Measurements from ENCODE around the gene RALBP1. TPM values are rescaled to one million over a fixed set of nuclear protein-coding genes. Genes with fewer than 3 reads are reported as not detected.

Gene RALBP1
- total RNA-seq, 4 donors from 2014 or later = 28.9 to 49.5 (median 36.6) TPM

DNA sequence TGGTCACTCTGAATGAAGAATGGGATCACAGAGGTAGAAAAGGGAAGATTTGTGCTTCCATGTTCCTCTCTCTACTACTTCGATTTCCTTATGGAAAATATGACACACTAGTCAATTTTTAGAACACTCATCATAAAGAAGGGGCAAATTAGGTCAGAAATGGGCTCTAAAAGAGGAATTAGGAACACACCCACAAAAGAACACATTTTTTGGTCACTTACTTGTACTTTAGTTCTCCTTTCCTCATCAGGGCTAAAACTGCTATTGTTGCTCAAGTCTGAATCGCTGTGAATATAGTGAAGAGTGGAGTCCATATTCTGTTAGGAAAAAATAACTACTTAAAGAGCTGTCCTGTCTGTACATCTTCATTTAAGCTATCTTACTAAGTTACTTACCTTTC lies 86.4 kb downstream of the RALBP1 start:
- TF ChIP-seq POLR2A (IDR thresholded peaks at IDR 0.05) = no peak
- TF ChIP-seq, protein P1, sequence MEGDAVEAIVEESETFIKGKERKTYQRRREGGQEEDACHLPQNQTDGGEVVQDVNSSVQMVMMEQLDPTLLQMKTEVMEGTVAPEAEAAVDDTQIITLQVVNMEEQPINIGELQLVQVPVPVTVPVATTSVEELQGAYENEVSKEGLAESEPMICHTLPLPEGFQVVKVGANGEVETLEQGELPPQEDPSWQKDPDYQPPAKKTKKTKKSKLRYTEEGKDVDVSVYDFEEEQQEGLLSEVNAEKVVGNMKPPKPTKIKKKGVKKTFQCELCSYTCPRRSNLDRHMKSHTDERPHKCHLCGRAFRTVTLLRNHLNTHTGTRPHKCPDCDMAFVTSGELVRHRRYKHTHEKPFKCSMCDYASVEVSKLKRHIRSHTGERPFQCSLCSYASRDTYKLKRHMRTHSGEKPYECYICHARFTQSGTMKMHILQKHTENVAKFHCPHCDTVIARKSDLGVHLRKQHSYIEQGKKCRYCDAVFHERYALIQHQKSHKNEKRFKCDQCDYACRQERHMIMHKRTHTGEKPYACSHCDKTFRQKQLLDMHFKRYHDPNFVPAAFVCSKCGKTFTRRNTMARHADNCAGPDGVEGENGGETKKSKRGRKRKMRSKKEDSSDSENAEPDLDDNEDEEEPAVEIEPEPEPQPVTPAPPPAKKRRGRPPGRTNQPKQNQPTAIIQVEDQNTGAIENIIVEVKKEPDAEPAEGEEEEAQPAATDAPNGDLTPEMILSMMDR (IDR thresholded peaks at IDR 0.05) = no peak
- Histone ChIP-seq H3K27me3 (no peaks in the 10 kb centered on the region), H3K36me3 (peaks cover 0 to 71% (median 0%) of the 10 kb centered on the region in 3 donors), H3K27ac (no peak overlapping the region), H3K9me3 (no peaks in the 10 kb centered on the region), H3K4me1 (no peaks in the 10 kb centered on the region), H3K4me3 (no peak overlapping the region)
- no peak for DNase-seq

DNA sequence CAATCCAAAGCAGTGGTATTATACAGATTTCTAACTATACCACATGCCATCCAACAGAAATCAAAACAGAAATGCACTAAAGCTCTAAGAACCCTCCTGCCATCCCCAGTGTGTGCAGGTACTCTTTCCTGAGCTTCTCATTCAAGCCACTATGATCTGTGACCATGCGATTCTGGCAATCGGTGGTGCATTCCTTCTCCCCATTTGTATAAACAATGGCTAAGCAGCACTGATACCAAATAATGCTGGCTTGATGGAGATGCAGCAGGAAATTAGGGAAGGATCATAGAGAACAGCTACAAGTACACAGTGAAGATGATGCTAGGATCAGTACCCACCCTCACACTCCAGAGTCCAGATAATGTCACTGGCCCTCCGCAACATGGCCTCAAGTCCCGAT lies 87.3 kb downstream of the RALBP1 start:
- H3K36me3 ChIP-seq = peaks cover 0 to 62% (median 0%) of the 10 kb centered on the region in 3 donors
- H3K27ac ChIP-seq = no peak overlapping the region
- no peak for TF ChIP-seq POLR2A (IDR thresholded peaks at IDR 0.05)
- no peaks in the 10 kb centered on the region for H3K27me3 ChIP-seq
- H3K4me3 ChIP-seq = no peak overlapping the region
- no peaks in the 10 kb centered on the region for H3K9me3 ChIP-seq
- no peaks in the 10 kb centered on the region for H3K4me1 ChIP-seq
- no peak for DNase-seq

DNA sequence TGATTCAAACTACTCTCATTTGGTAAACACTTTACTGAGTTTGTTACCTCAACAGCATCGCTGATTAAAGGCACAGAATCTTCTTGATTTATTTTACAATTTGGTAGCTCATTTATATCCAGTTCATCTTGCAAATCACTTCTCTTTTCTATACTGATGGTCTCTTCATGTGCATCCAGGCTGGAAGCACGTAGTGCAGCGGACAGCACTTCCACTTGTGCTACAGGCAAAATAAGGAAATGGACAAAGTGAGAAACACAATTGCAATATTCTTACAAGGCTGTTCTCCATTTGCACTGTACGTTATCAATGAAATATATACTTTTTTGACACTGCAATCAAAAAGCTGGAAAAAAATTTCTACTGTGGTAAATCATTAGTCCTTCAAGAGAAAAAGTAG lies 88.0 kb downstream of the RALBP1 start:
- Histone ChIP-seq H3K4me3 (no peak overlapping the region), H3K27me3 (no peaks in the 10 kb centered on the region), H3K4me1 (no peaks in the 10 kb centered on the region), H3K36me3 (peaks cover 0 to 62% (median 0%) of the 10 kb centered on the region in 3 donors), H3K9me3 (no peaks in the 10 kb centered on the region), H3K27ac (no peak overlapping the region)
- no peak for DNase-seq
- no peak for TF ChIP-seq POLR2A (IDR thresholded peaks at IDR 0.05)
- TF ChIP-seq, protein P1 (IDR thresholded peaks at IDR 0.05) = no peak

DNA sequence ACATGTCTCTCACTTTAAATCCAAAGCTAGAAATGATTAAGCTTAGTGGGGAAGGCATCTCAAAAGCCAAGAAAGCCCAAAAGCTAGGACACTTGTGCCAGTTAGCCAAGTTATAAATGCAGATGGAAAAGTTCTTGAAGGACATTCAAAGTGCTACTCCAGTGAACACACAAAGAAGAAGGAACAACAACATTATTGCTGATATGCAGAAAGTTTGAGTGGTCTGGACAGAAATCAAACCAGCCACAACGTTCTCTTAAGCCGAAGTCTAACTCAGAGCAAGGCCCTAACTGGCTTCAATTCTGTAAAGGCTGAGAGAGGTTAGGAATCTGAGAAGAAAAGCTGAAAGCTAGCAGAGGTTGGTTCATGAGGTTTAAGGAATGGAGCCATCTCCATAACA lies 90.1 kb downstream of the RALBP1 start:
- DNase-seq = no peak
- no peak overlapping the region for H3K4me3 ChIP-seq

DNA sequence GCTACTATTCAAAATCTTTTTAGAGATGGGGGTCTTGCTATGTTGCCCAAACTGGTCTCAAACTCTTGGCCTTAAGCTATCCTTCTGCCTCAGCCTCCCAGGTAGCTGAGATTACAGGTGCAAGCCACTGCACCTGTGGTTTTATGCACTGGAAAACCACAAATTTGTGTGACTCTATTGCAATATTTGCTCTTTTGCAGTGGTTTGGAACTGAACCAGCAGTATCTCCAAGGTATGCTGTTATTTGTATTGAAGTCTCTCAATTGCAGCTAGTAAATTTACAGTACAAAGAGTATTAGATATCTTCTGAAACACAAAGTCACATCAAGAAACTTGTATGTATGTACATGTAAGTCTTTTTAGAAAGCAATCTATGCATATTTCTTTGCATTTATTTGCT lies 92.9 kb downstream of the RALBP1 start:
- Histone ChIP-seq H3K36me3 (peaks cover 0 to 45% (median 0%) of the 10 kb centered on the region in 3 donors), H3K4me1 (peaks cover 0 to 9% (median 0%) of the 10 kb centered on the region in 4 donors), H3K27me3 (no peaks in the 10 kb centered on the region), H3K4me3 (no peak overlapping the region), H3K9me3 (no peaks in the 10 kb centered on the region), H3K27ac (no peak overlapping the region)
- no peak for DNase-seq
- TF ChIP-seq, protein P1 (IDR thresholded peaks at IDR 0.05) = no peak
- no peak for TF ChIP-seq POLR2A (IDR thresholded peaks at IDR 0.05)

More for the DNA sequence above, 90.1 kb downstream of the RALBP1 start:
- Histone ChIP-seq H3K27me3 (no peaks in the 10 kb centered on the region), H3K4me1 (peaks cover 0 to 4% (median 0%) of the 10 kb centered on the region in 4 donors), H3K9me3 (no peaks in the 10 kb centered on the region), H3K36me3 (peaks cover 0 to 59% (median 0%) of the 10 kb centered on the region in 3 donors), H3K27ac (no peak overlapping the region)
- TF ChIP-seq, protein P1 (IDR thresholded peaks at IDR 0.05) = no peak
- no peak for TF ChIP-seq POLR2A (IDR thresholded peaks at IDR 0.05)

DNA sequence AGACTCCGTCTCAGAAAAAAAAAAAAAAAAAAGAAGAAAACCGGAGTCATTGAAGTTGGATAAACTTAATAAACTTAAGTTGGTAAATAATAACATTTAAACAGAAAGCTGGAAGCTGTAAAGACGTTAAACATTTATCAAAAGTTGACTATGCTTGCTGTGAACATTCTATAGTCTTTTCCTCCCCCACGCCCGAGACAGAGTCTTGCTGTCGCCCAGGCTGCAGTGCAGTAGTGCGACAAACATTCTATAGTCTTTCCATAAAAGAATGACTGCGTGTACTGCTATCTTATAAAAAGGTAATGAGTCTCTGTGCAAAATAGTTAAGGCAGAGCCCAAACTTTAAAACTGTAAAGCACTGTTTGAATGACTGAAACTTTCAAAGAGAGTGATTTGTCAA lies 93.9 kb downstream of the RALBP1 start:
- Histone ChIP-seq H3K9me3 (no peaks in the 10 kb centered on the region), H3K36me3 (peaks cover 0 to 39% (median 0%) of the 10 kb centered on the region in 3 donors), H3K4me1 (peaks cover 0 to 9% (median 0%) of the 10 kb centered on the region in 4 donors), H3K27ac (no peak overlapping the region), H3K27me3 (no peaks in the 10 kb centered on the region), H3K4me3 (no peak overlapping the region)
- TF ChIP-seq, protein P1 (IDR thresholded peaks at IDR 0.05) = no peak
- no peak for TF ChIP-seq POLR2A (IDR thresholded peaks at IDR 0.05)
- no peak for DNase-seq

Measured in Peyer's patch (tissue), 4 donors.